Mesenchymal stem cell (in vitro differentiated cells and primary cell): Measurements from ENCODE around the gene SLC35A5.
A peak's percentile ranks its signal among the peaks of the same experiment; 100 is the strongest.

ENCODE experiments used
- DNase-seq: peaks from one replicate; pipeline ENCODE4 v3.0.0-alpha.2; 2013
- H2AFZ ChIP-seq: one replicate; pipeline ENCODE4 v1.6.1; 2013; ENCODE audit warnings: low read depth, mild to moderate bottlenecking, control low read depth, inconsistent platforms, low read length, moderate library complexity
- H2AK5ac ChIP-seq: 2 replicates; pipeline ENCODE4 v1.6.1; 2013; ENCODE audit warnings: low read length, moderate library complexity, mild to moderate bottlenecking, inconsistent platforms; ENCODE audit not compliant: severe bottlenecking
- H2BK120ac ChIP-seq: one replicate; pipeline ENCODE4 v1.6.1; 2013; ENCODE audit warnings: low read depth, mild to moderate bottlenecking, inconsistent platforms, low read length, moderate library complexity
- H2BK12ac ChIP-seq, 2 experiments: one replicate each; pipeline ENCODE4 v1.6.1; 2013; ENCODE audit warnings: inconsistent platforms in 2 of 2, low read length in 2 of 2, mild to moderate bottlenecking in 2 of 2, moderate library complexity in 2 of 2, control low read depth in 1 of 2
- H2BK15ac ChIP-seq: one replicate; pipeline ENCODE4 v1.6.1; 2013; ENCODE audit warnings: mild to moderate bottlenecking, low read depth, inconsistent platforms; ENCODE audit not compliant: poor library complexity, severe bottlenecking
- H2BK5ac ChIP-seq: 2 replicates; pipeline ENCODE4 v1.6.1; 2013; ENCODE audit warnings: low read depth, mild to moderate bottlenecking, low read length, control low read depth, inconsistent platforms; ENCODE audit not compliant: poor library complexity, severe bottlenecking
- H3K14ac ChIP-seq, 2 experiments: one replicate each; pipeline ENCODE4 v1.6.1; 2013; ENCODE audit warnings: inconsistent platforms in 2 of 2, low read length in 2 of 2, control low read depth in 1 of 2, mild to moderate bottlenecking in 1 of 2, moderate library complexity in 1 of 2
- H3K18ac ChIP-seq, 2 experiments: one replicate each; pipeline ENCODE4 v1.6.1; 2013; ENCODE audit warnings: inconsistent platforms in 2 of 2, low read length in 2 of 2, control low read depth in 1 of 2, low read depth in 1 of 2, mild to moderate bottlenecking in 1 of 2
- H3K23ac ChIP-seq, 2 experiments: one replicate each; pipeline ENCODE4 v1.6.1; 2013; ENCODE audit warnings: inconsistent platforms in 2 of 2, low read length in 2 of 2, mild to moderate bottlenecking in 2 of 2, moderate library complexity in 2 of 2, control low read depth in 1 of 2
- H3K27ac ChIP-seq: 2 replicates; pipeline ENCODE4 v1.5.1; 2013; ENCODE audit warnings: mild to moderate bottlenecking, moderate library complexity, low read length, control low read depth, inconsistent platforms; ENCODE audit not compliant: poor library complexity, severe bottlenecking
- H3K27me3 ChIP-seq, 2 experiments: 2 replicates each; pipeline versions ENCODE4 v1.6.1 to v1.7.0; 2013; ENCODE audit warnings: low read length in 2 of 2, mild to moderate bottlenecking in 2 of 2, moderate library complexity in 2 of 2, control low read depth in 1 of 2, inconsistent platforms in 1 of 2; ENCODE audit not compliant: control insufficient read depth in 1 of 2, insufficient read depth in 1 of 2
- H3K36me3 ChIP-seq, 2 experiments: 2 replicates each; pipeline versions ENCODE4 v1.6.1 to v1.7.0; 2013; ENCODE audit warnings: low read length in 2 of 2, control low read depth in 1 of 2, inconsistent platforms in 1 of 2, low read depth in 1 of 2, mild to moderate bottlenecking in 1 of 2; ENCODE audit not compliant: insufficient read depth in 2 of 2, control insufficient read depth in 1 of 2
- H3K4ac ChIP-seq, 2 experiments: one replicate each; pipeline ENCODE4 v1.6.1; 2013; ENCODE audit warnings: inconsistent platforms in 2 of 2, low read length in 2 of 2, mild to moderate bottlenecking in 2 of 2, moderate library complexity in 2 of 2, control low read depth in 1 of 2, low read depth in 1 of 2
- H3K4me1 ChIP-seq: 2 replicates; pipeline ENCODE4 v1.6.1; 2013; ENCODE audit warnings: low read depth, low read length, control low read depth; ENCODE audit not compliant: control insufficient read depth, insufficient read depth
- H3K4me2 ChIP-seq: 2 replicates; pipeline ENCODE4 v1.6.1; 2013; ENCODE audit warnings: low read length, mild to moderate bottlenecking, inconsistent platforms; ENCODE audit not compliant: poor library complexity, severe bottlenecking
- H3K4me3 ChIP-seq, 2 experiments: 2 replicates each; pipeline versions ENCODE4 v1.5.1 to v1.7.0; 2013; ENCODE audit warnings: low read length in 2 of 2, mild to moderate bottlenecking in 2 of 2, control low read depth in 1 of 2, low read depth in 1 of 2; ENCODE audit not compliant: insufficient read depth in 1 of 2
- H3K79me1 ChIP-seq: replicated peaks from 2 replicates; pipeline ENCODE4 v1.6.1; 2013; ENCODE audit warnings: mild to moderate bottlenecking, control low read depth, low read length, inconsistent platforms; ENCODE audit not compliant: poor library complexity, severe bottlenecking
- H3K9ac ChIP-seq: 2 replicates; pipeline ENCODE4 v1.7.0; 2013; ENCODE audit warnings: mild to moderate bottlenecking, low read length, moderate library complexity
- H3K9me3 ChIP-seq: 2 replicates; pipeline ENCODE4 v1.7.0; 2013; ENCODE audit warnings: mild to moderate bottlenecking, low read length; ENCODE audit not compliant: control insufficient read depth
- H4K8ac ChIP-seq: one replicate; pipeline ENCODE4 v1.6.1; 2013; ENCODE audit warnings: inconsistent platforms, mild to moderate bottlenecking, low read length, moderate library complexity
- H4K91ac ChIP-seq: one replicate; pipeline ENCODE4 v1.6.1; 2013; ENCODE audit warnings: mild to moderate bottlenecking, low read length, inconsistent platforms
- WGBS: methylation state at CpG from one replicate; pipeline ENCODE4 v1.1.7; 2013; ENCODE audit warnings: mixed read lengths; 5-methylcytosine and 5-hydroxymethylcytosine counted together

SLC35A5 gene

DNA sequence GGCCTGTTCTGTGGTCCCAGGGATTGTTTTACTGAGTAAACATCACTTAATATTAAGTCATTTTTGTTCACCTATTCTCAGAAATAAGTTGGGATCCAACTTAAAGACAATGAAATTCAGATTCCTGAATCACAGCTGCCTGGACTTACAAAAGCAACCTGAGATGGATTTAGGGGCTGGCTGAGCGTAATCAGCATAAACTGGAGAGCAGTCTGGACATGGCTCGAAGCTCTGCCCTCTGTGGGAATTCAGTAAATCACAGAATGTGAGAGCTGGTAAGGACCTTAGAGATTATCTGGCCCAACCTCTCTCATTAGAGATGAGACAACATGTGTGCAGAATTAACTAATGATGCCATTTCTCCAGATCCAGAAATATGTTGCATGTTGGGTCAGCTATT, 55.4 kb downstream of the SLC35A5 start:
- no peaks in the 10 kb centered on the region for H3K4me1 ChIP-seq
- no peak overlapping the region for H3K27ac ChIP-seq
- no peak overlapping the region for H4K91ac ChIP-seq
- 97% methylated on average over 2 of the region's 2 CpGs for WGBS
- H2BK120ac ChIP-seq, result no peak overlapping the region
- no peak overlapping the region for H3K18ac ChIP-seq
- no peak overlapping the region for H2AFZ ChIP-seq
- H3K27me3 ChIP-seq, result no peaks in the 10 kb centered on the region
- H4K8ac ChIP-seq, result no peak overlapping the region
- no peak overlapping the region for H3K4me2 ChIP-seq
- H3K79me1 ChIP-seq, result peaks cover 3% of the 10 kb centered on the region
- no peak overlapping the region for H3K23ac ChIP-seq
- no peak overlapping the region for H2BK12ac ChIP-seq
- H3K14ac ChIP-seq, result no peak overlapping the region
- H3K36me3 ChIP-seq, result peaks cover 11 to 90% of the 10 kb centered on the region in 2 experiments
- H3K9me3 ChIP-seq, result no peaks in the 10 kb centered on the region
- H2BK15ac ChIP-seq, result no peak overlapping the region
- no peak overlapping the region for H3K4ac ChIP-seq
- DNase-seq, result no peak
- no peak overlapping the region for H3K4me3 ChIP-seq
- no peak overlapping the region for H3K9ac ChIP-seq
- no peak overlapping the region for H2BK5ac ChIP-seq
- H2AK5ac ChIP-seq, result no peak overlapping the region

DNA sequence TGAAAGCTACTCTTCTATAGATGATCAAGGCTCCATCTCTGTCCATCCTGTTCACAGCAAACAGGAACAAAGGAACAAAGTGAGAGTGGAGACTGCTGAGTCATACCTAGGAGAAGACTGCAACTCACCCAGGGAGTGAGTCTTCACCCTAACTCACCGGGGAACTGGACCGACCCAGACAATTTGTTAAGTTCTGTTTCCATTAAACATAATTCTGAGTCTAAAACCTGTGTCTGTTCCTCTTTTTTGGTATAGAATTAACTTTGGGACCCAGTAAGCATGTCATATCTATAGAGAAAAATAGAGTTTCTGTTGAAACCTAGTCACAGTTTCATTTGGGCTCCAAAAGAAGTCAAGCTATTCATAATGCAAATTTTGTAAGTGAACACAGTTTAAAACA, 57.5 kb downstream of the SLC35A5 start:
- H3K79me1 ChIP-seq, result peaks cover 3% of the 10 kb centered on the region
- no peak overlapping the region for H3K23ac ChIP-seq
- no peak overlapping the region for H2BK15ac ChIP-seq
- no peak overlapping the region for H2BK5ac ChIP-seq
- no peak overlapping the region for H3K4me3 ChIP-seq
- H4K8ac ChIP-seq, result no peak overlapping the region
- no peaks in the 10 kb centered on the region for H3K27me3 ChIP-seq
- no peak overlapping the region for H4K91ac ChIP-seq
- no peak overlapping the region for H2AFZ ChIP-seq
- H3K9me3 ChIP-seq, result no peaks in the 10 kb centered on the region
- no peak overlapping the region for H2BK120ac ChIP-seq
- no peak overlapping the region for H3K18ac ChIP-seq
- no peak overlapping the region for H2AK5ac ChIP-seq
- no peak overlapping the region for H3K14ac ChIP-seq
- peak overlapping the region; percentile 34 for H3K9ac ChIP-seq
- DNase-seq, result no peak
- no peak overlapping the region for H2BK12ac ChIP-seq
- H3K4me1 ChIP-seq, result no peaks in the 10 kb centered on the region
- no peak overlapping the region for H3K4ac ChIP-seq
- H3K4me2 ChIP-seq, result no peak overlapping the region
- 90% methylated on average over 2 of the region's 2 CpGs for WGBS
- H3K36me3 ChIP-seq, result peaks cover 11 to 87% of the 10 kb centered on the region in 2 experiments
- no peak overlapping the region for H3K27ac ChIP-seq

DNA sequence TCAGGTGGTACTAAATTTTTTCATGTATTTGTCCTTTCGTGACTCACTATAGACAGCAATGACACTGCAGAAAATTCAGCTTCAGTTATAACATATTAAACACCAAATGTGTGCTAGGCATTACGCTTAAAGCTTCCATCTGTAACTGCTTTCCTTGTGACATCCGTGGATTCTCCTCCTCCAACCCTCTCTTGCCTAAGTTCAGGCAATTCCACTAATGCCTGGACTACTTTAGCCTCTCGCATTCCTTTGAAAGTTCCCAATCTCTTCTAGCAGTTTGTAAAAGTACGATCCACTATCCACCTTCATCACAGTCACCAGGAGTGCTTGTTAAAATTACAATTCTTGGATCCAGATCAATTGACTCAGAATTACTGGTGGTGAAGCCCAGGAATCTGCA, 61.4 kb downstream of the SLC35A5 start:
- H3K27ac ChIP-seq, result no peak overlapping the region
- H3K4me1 ChIP-seq, result no peaks in the 10 kb centered on the region
- H2BK120ac ChIP-seq, result no peak overlapping the region
- H3K9ac ChIP-seq, result peak overlapping the region; percentile 18
- no peak overlapping the region for H2BK5ac ChIP-seq
- no peak overlapping the region for H4K8ac ChIP-seq
- no peak overlapping the region for H2AFZ ChIP-seq
- H3K27me3 ChIP-seq, result no peaks in the 10 kb centered on the region
- H2AK5ac ChIP-seq, result no peak overlapping the region
- H3K18ac ChIP-seq, result no peak overlapping the region
- H3K9me3 ChIP-seq, result no peaks in the 10 kb centered on the region
- H3K4me2 ChIP-seq, result no peak overlapping the region
- H3K23ac ChIP-seq, result no peak overlapping the region
- 90% methylated on average over 4 of the region's 5 CpGs for WGBS
- H4K91ac ChIP-seq, result no peak overlapping the region
- no peak overlapping the region for H3K4me3 ChIP-seq
- peaks cover 3% of the 10 kb centered on the region for H3K79me1 ChIP-seq
- no peak overlapping the region for H2BK12ac ChIP-seq
- H3K14ac ChIP-seq, result no peak overlapping the region
- peaks cover 3 to 83% of the 10 kb centered on the region in 2 experiments for H3K36me3 ChIP-seq
- no peak overlapping the region for H3K4ac ChIP-seq
- no peak for DNase-seq
- no peak overlapping the region for H2BK15ac ChIP-seq

DNA sequence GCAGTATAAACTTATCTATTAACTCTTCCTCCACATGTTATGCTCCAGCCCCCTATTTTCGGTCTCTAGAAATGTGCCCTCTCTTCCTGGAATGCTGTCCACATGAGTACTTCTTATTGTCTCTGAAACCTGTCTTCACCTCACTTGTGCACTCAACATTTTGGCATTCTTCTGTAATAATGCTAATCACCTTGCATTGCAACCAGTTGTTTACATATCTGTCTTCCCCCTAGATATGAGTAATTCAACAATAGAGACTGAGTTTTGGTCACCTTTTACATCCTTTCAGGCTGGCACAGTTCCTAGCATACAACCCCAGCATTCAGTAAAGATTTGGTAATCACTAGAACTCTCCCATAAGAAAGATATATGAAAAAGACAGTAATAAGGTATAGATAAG, 61.9 kb downstream of the SLC35A5 start:
- WGBS, result 98% methylated on average over 1 of the region's 1 CpG

More for the DNA sequence above, 61.9 kb downstream of the SLC35A5 start:
- H3K4me1 ChIP-seq, result no peaks in the 10 kb centered on the region
- no peak overlapping the region for H2BK12ac ChIP-seq
- no peak overlapping the region for H3K4me3 ChIP-seq
- H3K14ac ChIP-seq, result no peak overlapping the region
- no peak overlapping the region for H2AFZ ChIP-seq
- no peaks in the 10 kb centered on the region for H3K9me3 ChIP-seq
- H2BK5ac ChIP-seq, result no peak overlapping the region
- H3K4me2 ChIP-seq, result no peak overlapping the region
- H3K27ac ChIP-seq, result no peak overlapping the region
- DNase-seq, result no peak
- H3K79me1 ChIP-seq, result peaks cover 3% of the 10 kb centered on the region
- peaks cover 3 to 84% of the 10 kb centered on the region in 2 experiments for H3K36me3 ChIP-seq
- no peak overlapping the region for H3K4ac ChIP-seq
- H2BK120ac ChIP-seq, result no peak overlapping the region
- H3K27me3 ChIP-seq, result no peaks in the 10 kb centered on the region
- no peak overlapping the region for H3K23ac ChIP-seq
- H4K8ac ChIP-seq, result no peak overlapping the region
- no peak overlapping the region for H4K91ac ChIP-seq
- no peak overlapping the region for H2AK5ac ChIP-seq
- no peak overlapping the region for H2BK15ac ChIP-seq
- no peak overlapping the region for H3K18ac ChIP-seq
- H3K9ac ChIP-seq, result peak overlapping the region; percentile 18
